KMS-11 (cell line): ENCODE results near the gene KDM4B.

Source experiments
- H2AFZ ChIP-seq: fragments of 200-600 bp; sonication (generic); 2 replicates; pipeline ENCODE4 v1.6.1; 2016; ENCODE audit warnings: antibody characterized with exemption, mixed run types, low read depth
- H3K27ac ChIP-seq: fragments of 200-600 bp; sonication (generic); 2 replicates; pipeline ENCODE4 v1.6.1; 2016; ENCODE audit warnings: mild to moderate bottlenecking, mixed run types
- H3K27me3 ChIP-seq: fragments of 200-600 bp; sonication (generic); 2 replicates; pipeline ENCODE4 v1.6.1; 2017; ENCODE audit warnings: mild to moderate bottlenecking, low read depth, mixed run types, moderate library complexity; ENCODE audit not compliant: insufficient read depth
- H3K36me3 ChIP-seq: fragments of 200-600 bp; sonication (generic); 2 replicates; pipeline ENCODE4 v1.6.1; 2017; ENCODE audit warnings: mild to moderate bottlenecking, mixed run types; ENCODE audit not compliant: insufficient read depth
- H3K4me1 ChIP-seq: fragments of 200-600 bp; sonication (generic); 2 replicates; pipeline ENCODE4 v1.6.1; 2016; ENCODE audit warnings: mild to moderate bottlenecking, low read depth, mixed run types; ENCODE audit not compliant: poor library complexity, severe bottlenecking
- H3K4me2 ChIP-seq: fragments of 200-600 bp; sonication (generic); 2 replicates; pipeline ENCODE4 v1.7.0; 2016; ENCODE audit warnings: mild to moderate bottlenecking, mixed run types
- H3K4me3 ChIP-seq: fragments of 200-600 bp; sonication (generic); IDR thresholded peaks from 2 replicates; pipeline ENCODE4 v1.6.1; 2017; ENCODE audit warnings: low read depth, low read length, mixed read lengths; ENCODE audit not compliant: insufficient read depth
- H3K79me2 ChIP-seq: fragments of 200-600 bp; sonication (generic); 2 replicates; pipeline ENCODE4 v1.6.1; 2016; ENCODE audit warnings: low read depth, mixed run types; ENCODE audit not compliant: insufficient read depth
- H3K9ac ChIP-seq: fragments of 200-600 bp; sonication (generic); 2 replicates; pipeline ENCODE4 v1.6.1; 2016; ENCODE audit warnings: mild to moderate bottlenecking, mixed run types
- H4K20me1 ChIP-seq: fragments of 200-600 bp; sonication (generic); 2 replicates; pipeline ENCODE4 v1.6.1; 2016; ENCODE audit warnings: mild to moderate bottlenecking, mixed run types; ENCODE audit not compliant: insufficient read depth
- TF ChIP-seq, protein P1 (sequence below): fragments of 200-600 bp; sonication (generic); conservative IDR thresholded peaks from 2 replicates; pipeline ENCODE4 v1.6.1; 2017; ENCODE audit warnings: low read depth, mild to moderate bottlenecking, antibody characterized with exemption, low read length, moderate library complexity, mixed read lengths

The KDM4B gene

DNA sequence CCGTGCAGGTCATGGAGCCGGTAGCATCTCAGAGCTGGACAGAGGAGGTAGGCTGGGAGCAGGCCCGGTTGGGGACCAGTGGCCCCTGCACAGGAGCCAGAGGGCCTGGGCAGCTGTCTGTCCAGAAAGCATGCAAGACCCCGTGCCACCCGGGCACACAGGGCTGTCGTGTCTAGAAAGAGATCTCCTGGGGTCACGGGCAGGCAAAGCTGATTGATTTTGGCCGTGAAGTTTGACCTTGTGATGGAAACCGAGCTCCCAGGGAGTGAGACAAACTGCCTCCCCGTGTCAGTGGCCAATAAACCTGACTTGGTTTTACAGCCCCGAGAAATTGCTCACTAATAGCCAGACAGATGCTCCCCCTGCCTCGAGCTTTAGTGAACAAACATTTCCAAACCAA is 98.8 kb downstream of the KDM4B start:
- H4K20me1 ChIP-seq, result no peaks in the 10 kb centered on the region
- H2AFZ ChIP-seq, result no peak overlapping the region
- no peaks in the 10 kb centered on the region for H3K27me3 ChIP-seq
- H3K4me1 ChIP-seq, result no peaks in the 10 kb centered on the region
- H3K36me3 ChIP-seq, result no peaks in the 10 kb centered on the region
- no peaks in the 10 kb centered on the region for H3K79me2 ChIP-seq
- no peak overlapping the region for H3K9ac ChIP-seq
- no peak overlapping the region for H3K4me3 ChIP-seq
- TF ChIP-seq, protein P1, sequence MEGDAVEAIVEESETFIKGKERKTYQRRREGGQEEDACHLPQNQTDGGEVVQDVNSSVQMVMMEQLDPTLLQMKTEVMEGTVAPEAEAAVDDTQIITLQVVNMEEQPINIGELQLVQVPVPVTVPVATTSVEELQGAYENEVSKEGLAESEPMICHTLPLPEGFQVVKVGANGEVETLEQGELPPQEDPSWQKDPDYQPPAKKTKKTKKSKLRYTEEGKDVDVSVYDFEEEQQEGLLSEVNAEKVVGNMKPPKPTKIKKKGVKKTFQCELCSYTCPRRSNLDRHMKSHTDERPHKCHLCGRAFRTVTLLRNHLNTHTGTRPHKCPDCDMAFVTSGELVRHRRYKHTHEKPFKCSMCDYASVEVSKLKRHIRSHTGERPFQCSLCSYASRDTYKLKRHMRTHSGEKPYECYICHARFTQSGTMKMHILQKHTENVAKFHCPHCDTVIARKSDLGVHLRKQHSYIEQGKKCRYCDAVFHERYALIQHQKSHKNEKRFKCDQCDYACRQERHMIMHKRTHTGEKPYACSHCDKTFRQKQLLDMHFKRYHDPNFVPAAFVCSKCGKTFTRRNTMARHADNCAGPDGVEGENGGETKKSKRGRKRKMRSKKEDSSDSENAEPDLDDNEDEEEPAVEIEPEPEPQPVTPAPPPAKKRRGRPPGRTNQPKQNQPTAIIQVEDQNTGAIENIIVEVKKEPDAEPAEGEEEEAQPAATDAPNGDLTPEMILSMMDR, result no peak
- H3K4me2 ChIP-seq, result no peak overlapping the region
- H3K27ac ChIP-seq, result no peak overlapping the region

DNA sequence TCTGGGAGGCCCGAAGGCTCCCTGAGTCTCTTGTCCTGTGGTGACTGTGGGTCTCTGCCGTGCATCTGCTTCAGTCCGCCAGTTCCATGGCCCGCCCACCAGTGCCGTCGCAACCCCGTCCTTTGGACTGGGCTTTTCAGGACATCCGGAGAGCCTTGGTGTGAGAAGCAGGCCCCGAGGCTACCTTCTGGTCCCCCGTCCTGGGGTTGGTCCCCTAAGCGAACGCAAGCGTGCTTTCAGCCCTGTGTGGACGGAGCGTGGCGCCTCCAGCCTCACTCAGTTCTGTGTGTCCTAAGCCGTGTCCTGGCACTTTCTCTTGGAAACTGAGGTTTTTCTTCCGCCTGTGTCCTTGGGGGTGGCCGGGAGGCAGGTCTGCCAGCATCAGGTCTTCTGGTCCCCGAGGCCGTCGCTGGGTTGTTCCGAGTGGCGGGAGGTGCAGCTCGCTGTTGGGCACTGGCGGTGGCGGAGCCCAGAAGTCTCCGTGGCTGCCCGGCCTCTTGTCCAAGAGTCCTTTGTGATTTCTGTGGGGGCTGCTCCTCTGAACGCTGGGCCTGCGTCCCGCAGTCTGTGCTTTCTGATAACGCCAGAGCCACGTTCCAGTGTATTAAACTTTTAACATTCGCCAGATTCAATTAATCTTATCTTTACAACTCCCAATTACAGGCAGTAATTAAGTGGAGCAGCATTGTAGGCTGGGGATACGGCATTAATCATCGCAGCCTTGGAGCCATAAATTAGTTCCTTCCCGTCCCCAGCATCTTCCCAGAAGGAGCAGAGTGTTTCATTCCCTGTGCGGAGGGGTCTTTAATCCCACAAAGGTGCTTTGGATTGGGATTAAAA is 99.5 kb downstream of the KDM4B start:
- H3K4me2 ChIP-seq, result no peak overlapping the region
- H3K79me2 ChIP-seq, result no peaks in the 10 kb centered on the region
- H3K27me3 ChIP-seq, result no peaks in the 10 kb centered on the region
- no peak overlapping the region for H2AFZ ChIP-seq
- no peaks in the 10 kb centered on the region for H3K4me1 ChIP-seq
- H3K4me3 ChIP-seq, result no peak overlapping the region
- TF ChIP-seq, protein P1, result no peak
- H3K36me3 ChIP-seq, result no peaks in the 10 kb centered on the region
- H3K9ac ChIP-seq, result no peak overlapping the region
- no peaks in the 10 kb centered on the region for H4K20me1 ChIP-seq
- no peak overlapping the region for H3K27ac ChIP-seq

DNA sequence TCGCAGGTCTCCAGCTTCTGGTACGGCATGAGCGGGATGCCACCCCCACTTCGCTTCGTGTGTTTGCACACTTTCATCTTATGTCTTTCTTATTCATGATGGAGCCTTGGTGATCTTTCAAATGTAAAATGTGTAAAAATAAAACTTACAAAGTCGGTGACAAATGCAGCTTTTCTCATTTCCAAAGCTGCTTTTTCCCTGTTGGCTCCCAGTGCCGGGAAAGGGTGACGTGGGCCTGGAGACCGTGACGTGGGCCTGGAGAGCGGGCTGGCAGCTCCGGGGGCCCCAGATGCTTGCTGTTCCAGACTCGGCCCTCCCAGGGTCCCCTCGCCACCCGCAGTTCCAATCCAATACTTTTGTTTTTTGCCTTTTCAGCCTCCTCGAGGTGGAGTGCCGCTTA is 101.4 kb downstream of the KDM4B start:
- Histone ChIP-seq H3K79me2 (no peaks in the 10 kb centered on the region), H3K27ac (no peak overlapping the region), H3K36me3 (no peaks in the 10 kb centered on the region), H4K20me1 (no peaks in the 10 kb centered on the region), H3K4me2 (no peak overlapping the region), H3K4me3 (no peak overlapping the region), H3K9ac (no peak overlapping the region), H2AFZ (no peak overlapping the region), H3K27me3 (no peaks in the 10 kb centered on the region), H3K4me1 (no peaks in the 10 kb centered on the region)
- TF ChIP-seq, protein P1, result no peak

DNA sequence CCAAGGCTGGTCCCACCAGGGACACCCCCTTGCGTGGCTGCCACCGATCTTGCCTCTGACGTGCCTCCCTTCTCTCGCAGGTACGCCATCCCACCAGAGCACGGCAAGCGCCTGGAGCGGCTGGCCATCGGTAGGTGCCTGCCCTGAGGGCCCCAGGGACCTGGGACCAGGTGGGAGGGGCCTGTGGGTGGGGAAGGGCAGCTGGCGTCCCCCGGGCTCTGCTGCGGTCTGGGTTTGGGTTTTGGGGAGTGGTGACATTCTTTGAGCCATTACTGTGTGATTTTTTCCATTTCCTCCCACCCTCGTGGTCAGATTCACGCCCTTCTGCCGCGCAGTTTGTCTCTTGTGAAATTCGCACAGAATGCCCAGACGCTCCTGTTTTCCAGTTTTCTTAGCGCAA is 102.0 kb downstream of the KDM4B start:
- H3K4me2 ChIP-seq, result no peak overlapping the region
- H4K20me1 ChIP-seq, result no peaks in the 10 kb centered on the region
- H3K36me3 ChIP-seq, result no peaks in the 10 kb centered on the region
- no peaks in the 10 kb centered on the region for H3K4me1 ChIP-seq
- H3K27me3 ChIP-seq, result no peaks in the 10 kb centered on the region
- no peak overlapping the region for H3K27ac ChIP-seq
- no peak overlapping the region for H3K9ac ChIP-seq
- no peaks in the 10 kb centered on the region for H3K79me2 ChIP-seq
- no peak overlapping the region for H2AFZ ChIP-seq
- no peak overlapping the region for H3K4me3 ChIP-seq
- TF ChIP-seq, protein P1, result no peak
